ENCODE data around the gene NOXO1. TPM values are rescaled to one million over a fixed set of nuclear protein-coding genes. Genes with fewer than 3 reads are reported as not detected.

The NOXO1 gene
- total and polyA plus RNA-seq, 12 donors, result 0.28 to 3.3 (median 0.53) TPM; not detected in 7

- Histone ChIP-seq H3K4me1 (replicated peaks in 1 of 2) (no peaks in the 10 kb centered on the region), H3K36me3 (replicated peaks in 1 of 2) (no peaks in the 10 kb centered on the region), H3K27ac (no peak overlapping the region), H3K9me3 (replicated peaks in 1 of 3) (no peaks in the 10 kb centered on the region), H3K4me3 (no peak overlapping the region), H3K27me3 (no peaks in the 10 kb centered on the region)
- intact Hi-C loops (cut with DNase I), result no loop called here
- 60 to 67% (median 63%) methylated on average over 6 to 7 of the region's 7 CpGs for WGBS, 4 donors
- no peak for DNase-seq
- no peak for TF ChIP-seq POLR2A (IDR thresholded peaks at IDR 0.05)
- TF ChIP-seq, protein P1, sequence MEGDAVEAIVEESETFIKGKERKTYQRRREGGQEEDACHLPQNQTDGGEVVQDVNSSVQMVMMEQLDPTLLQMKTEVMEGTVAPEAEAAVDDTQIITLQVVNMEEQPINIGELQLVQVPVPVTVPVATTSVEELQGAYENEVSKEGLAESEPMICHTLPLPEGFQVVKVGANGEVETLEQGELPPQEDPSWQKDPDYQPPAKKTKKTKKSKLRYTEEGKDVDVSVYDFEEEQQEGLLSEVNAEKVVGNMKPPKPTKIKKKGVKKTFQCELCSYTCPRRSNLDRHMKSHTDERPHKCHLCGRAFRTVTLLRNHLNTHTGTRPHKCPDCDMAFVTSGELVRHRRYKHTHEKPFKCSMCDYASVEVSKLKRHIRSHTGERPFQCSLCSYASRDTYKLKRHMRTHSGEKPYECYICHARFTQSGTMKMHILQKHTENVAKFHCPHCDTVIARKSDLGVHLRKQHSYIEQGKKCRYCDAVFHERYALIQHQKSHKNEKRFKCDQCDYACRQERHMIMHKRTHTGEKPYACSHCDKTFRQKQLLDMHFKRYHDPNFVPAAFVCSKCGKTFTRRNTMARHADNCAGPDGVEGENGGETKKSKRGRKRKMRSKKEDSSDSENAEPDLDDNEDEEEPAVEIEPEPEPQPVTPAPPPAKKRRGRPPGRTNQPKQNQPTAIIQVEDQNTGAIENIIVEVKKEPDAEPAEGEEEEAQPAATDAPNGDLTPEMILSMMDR (IDR thresholded peaks at IDR 0.05), result no peak
Observed at GRCh38 chr16:1950047-1950446, 31.2 kb downstream of the NOXO1 start.

- Histone ChIP-seq H3K27ac (no peak overlapping the region), H3K27me3 (no peaks in the 10 kb centered on the region), H3K9me3 (replicated peaks in 1 of 3) (no peaks in the 10 kb centered on the region), H3K36me3 (replicated peaks in 1 of 2) (no peaks in the 10 kb centered on the region), H3K4me1 (replicated peaks in 1 of 2) (no peaks in the 10 kb centered on the region), H3K4me3 (no peak overlapping the region)
- no peak for DNase-seq
- TF ChIP-seq, protein P1 (IDR thresholded peaks at IDR 0.05), result no peak
- TF ChIP-seq POLR2A (IDR thresholded peaks at IDR 0.05), result no peak
- 83 to 98% (median 89%) methylated on average over 6 to 11 of the region's 11 CpGs for WGBS, 4 donors
- intact Hi-C loops (cut with DNase I), result no loop called here
Observed at GRCh38 chr16:1949507-1949906, 31.8 kb downstream of the NOXO1 start.

- TF ChIP-seq, protein P1 (IDR thresholded peaks at IDR 0.05), result no peak
- TF ChIP-seq POLR2A (IDR thresholded peaks at IDR 0.05), result no peak
- Histone ChIP-seq H3K4me3 (no peak overlapping the region), H3K9me3 (replicated peaks in 1 of 3) (no peaks in the 10 kb centered on the region), H3K27me3 (no peaks in the 10 kb centered on the region), H3K4me1 (replicated peaks in 1 of 2) (peaks cover 4% of the 10 kb centered on the region in 2 donors), H3K36me3 (replicated peaks in 1 of 2) (no peaks in the 10 kb centered on the region), H3K27ac (no peak overlapping the region)
- intact Hi-C loops (cut with DNase I), result no loop called here
- WGBS, 4 donors, result 86 to 96% (median 90%) methylated on average over 5 to 9 of the region's 9 CpGs; no CpG with 5 or more reads in 1 of the 4 donors
- DNase-seq, result no peak
Observed at GRCh38 chr16:1947369-1947670, 33.9 kb downstream of the NOXO1 start.

GRCh38 chr16:1946495-1947368, 34.5 kb downstream of the NOXO1 start:
- Histone ChIP-seq H3K36me3 (replicated peaks in 1 of 2) (no peaks in the 10 kb centered on the region), H3K9me3 (replicated peaks in 1 of 3) (no peaks in the 10 kb centered on the region), H3K27ac (no peak overlapping the region), H3K4me1 (replicated peaks in 1 of 2) (peaks cover 7 to 10% of the 10 kb centered on the region in 2 donors), H3K4me3 (no peak overlapping the region), H3K27me3 (no peaks in the 10 kb centered on the region)
- DNase-seq, result peak in 1 of 7 donors; percentile 20
- no peak for TF ChIP-seq POLR2A (IDR thresholded peaks at IDR 0.05)
- TF ChIP-seq, protein P1 (IDR thresholded peaks at IDR 0.05), result no peak
- 85 to 94% (median 86%) methylated on average over 6 to 38 of the region's 38 CpGs for WGBS, 4 donors
- intact Hi-C loops (cut with DNase I), result no loop called here

Measured in adrenal gland (tissue), 12 donors.